T-helper 22 cell (primary cell): ENCODE measurements around the gene RRBP1.

Experiments
- DNase-seq: peaks from one replicate; pipeline ENCODE4 v3.0.0-alpha.2; 2020; ENCODE audit warnings: low read depth

The RRBP1 gene

DNA sequence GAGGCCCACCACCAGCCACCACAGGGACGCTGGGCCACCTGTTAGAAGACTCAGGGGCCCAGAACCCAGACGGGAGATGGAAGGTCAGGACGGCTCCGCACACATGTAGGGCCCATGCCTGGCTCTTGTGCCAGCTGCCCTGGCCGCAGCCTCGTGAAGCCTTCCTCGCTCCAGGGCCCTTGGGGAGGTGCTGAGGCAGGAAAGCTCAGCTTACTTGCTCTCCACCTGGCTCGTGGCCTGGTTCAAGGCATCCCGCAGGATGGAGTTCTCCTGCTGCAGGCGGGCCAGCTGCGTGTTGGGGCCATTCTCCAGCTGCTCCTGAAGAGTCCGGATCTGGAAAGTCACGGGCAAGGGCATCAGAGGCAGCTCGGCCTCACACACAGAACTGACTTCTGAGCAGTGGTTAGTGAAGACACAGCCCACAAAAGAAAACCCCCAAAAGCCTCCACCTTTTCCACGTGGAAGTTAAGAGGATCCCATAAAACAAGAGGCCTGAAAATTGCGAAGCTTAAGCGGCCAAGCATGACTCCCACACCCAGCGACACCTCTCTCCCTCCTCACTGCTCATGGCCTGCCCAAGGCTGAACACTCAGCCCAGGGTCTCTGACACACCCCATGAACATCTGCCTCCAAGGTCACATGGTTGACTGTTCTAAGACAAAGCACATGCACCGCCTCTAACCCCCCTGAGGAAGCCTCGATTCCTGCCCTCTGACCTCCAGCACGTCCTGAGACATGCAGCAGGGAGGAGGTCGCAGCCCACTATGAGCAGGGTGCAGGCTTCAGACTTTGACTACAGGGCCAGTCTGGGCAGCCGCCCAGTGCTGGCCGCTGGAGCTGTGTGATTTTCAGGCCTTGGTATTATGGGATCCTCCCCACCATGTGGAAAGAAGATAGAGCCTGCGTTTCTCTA is 46.5 kb downstream of the RRBP1 start:
- DNase-seq, result no peak

GRCh38 chr20:17634661-17635331 is 47.2 kb downstream of the RRBP1 start:
- DNase-seq, result no peak

- DNase-seq, result no peak
These were observed 48.1 kb downstream of the RRBP1 start for GRCh38 chr20:17633850-17634500.

- no peak for DNase-seq
These were observed 48.7 kb downstream of the RRBP1 start for GRCh38 chr20:17633221-17633849.

DNA sequence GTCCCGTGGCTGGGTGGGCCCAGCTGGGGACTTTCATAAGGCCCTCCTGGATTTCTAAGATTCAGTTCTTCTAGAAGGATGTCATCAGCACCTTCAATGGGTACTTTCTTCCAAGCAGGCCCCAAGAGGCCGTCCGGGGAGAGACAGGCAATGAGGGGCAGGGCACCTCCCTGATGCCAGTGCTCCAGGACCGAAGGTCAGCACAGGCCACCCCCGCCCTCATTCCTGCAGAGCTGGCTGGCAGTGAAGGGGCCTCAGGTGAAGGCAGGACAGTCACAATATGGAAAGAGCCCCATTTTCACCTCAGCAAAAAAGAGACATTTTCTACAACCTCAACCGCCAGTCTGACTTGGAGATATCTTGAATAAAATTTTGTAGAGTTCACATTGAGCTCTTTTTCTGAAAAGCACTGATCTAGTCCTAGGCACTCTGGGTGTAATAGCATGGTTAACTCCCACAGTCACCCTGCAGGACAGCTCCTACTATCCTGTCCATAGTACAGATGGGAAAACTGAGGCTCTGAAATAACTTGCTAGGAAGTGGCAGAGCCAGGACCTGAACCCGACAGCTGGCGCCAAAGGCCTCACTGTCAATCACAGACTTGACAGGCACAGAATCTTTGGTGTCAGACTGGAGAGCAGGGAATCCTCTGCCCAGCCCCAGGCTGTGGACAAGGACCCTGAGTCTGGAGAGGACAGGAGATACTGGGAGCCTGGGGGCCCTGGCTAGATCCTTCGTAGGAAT is 50.3 kb downstream of the RRBP1 start:
- no peak for DNase-seq

- DNase-seq, result no peak
These were observed 51.2 kb downstream of the RRBP1 start for GRCh38 chr20:17630806-17631195.

DNA sequence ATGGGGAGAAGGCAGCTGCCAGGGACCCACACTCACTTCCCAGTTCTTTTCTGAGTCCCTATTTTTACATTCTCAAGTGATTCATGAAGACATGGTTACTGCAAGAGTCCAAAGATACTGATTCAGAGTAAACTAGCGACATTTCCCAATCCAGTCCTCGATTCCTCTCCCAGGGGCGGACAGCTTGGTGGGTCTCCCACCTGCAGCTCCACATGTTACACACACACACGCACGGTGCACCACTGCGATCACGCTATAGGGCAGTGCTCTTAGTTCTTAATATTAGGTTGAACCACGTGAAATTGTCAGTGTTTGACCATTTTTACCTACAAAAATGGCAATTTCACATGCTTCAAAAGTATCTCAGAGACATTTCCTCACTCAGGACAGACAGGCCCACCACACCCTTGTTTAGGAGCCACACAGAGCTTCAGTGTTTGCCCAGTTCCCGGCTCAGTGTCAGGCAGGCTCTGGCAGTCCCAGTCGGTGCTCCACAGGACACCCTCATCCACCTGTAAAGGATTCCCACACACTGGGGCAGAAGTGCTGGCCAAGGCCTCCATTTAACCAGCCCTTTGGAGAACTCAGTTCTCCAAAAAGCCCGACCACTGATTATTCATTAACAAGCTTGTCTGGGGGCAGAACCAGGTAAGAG is 51.8 kb downstream of the RRBP1 start:
- no peak for DNase-seq

- no peak for DNase-seq
These were observed 52.4 kb downstream of the RRBP1 start for GRCh38 chr20:17629678-17630089.

DNA sequence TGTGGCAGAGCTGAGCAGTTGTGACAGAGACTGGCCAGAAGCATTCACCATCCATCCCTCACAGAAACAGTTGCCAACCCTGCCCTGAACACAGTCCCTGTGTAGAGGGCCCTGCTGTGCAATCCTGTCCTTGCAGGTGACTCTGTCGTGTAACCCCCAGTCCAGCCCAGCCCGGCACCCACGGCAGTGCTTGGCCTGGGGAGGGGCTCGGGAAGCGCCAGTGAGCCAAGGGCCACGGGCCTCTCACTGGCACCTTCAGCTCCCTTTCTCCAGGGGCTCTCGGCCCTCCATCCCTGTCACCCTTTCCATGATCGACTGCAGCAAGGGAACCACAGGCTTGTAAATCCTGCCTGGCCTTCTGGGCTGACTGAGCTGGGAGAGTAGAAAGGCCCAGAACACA is 53.0 kb downstream of the RRBP1 start:
- no peak for DNase-seq

DNA sequence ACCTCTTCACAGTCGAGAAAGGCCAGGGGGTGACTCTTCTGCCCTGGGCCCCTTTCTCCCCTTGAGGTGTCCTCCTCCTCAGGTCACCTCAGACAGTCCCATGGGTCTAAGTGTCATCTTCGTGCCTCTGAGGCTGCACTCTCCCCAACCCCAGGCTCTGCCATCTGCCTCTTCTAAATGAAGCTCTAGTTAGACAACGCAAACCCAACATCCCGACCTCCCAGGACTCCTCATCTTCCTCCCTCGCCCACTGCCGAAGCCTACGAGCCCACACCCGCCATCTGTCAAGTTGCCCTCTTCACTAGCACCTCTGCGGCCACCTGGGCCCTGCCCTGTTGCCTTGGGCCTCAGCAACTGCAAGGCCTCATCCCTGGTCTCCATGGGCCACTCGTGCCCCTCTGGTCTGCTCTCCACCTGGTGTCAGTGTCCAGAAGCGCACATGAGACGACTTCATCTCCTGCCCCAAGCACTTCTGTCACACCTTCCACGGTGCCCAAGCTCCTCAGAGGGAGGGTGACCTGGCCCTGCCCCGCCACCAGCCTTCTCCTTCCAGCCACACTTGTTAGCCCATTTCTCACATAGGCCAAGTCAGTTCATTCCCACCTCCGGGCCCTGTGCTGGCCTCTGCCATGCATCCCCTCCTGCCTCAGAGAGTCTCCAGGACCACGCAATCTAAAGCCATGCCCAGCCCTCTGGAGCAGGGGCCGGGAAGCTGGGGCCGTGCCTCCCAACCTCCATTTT is 53.8 kb downstream of the RRBP1 start:
- no peak for DNase-seq

DNA sequence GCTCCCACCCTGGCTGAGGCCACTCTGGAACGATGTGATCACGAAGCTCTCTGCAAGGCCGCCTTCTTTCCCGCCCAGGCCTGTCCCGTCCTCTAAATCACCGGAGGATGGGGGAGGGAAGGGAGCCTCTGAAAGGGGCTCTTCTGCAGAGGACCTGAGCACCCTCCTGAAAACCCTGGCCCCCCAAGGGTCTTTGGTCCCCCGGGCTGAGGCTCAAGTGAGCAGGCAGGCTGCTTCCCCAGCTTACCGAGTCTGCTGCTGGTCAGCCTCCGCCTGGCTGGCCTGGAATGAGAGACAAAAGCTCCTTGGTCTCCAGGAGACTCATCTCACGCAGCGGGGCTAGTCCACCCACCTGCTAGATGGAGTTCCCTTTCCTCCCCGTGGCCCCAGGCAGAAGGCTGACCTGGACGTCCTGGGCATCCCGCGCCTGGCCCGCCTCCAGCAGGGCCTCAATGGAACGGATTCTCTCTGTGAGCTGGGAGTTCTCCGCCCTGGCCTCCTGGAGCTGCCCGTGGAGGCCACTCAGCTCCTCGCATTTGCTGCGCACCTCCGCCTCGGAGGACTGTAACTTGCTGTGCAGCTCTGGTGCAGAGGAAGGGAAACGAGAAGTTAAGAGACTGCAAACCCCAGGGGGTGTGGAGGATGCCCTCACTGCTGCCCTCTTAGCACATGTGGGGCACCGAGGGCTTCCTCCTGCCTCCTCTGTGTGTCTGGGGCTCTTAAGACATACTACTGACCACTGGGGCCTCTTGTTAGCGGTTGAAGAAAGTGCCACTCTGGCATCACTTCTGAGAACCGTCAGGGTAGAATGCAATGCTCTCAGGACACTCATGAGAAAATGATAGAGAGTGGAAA is 54.7 kb downstream of the RRBP1 start:
- no peak for DNase-seq

- no peak for DNase-seq
These were observed 55.6 kb downstream of the RRBP1 start for GRCh38 chr20:17626217-17627007.

GRCh38 chr20:17625246-17626051 is 56.6 kb downstream of the RRBP1 start:
- DNase-seq, result no peak

DNA sequence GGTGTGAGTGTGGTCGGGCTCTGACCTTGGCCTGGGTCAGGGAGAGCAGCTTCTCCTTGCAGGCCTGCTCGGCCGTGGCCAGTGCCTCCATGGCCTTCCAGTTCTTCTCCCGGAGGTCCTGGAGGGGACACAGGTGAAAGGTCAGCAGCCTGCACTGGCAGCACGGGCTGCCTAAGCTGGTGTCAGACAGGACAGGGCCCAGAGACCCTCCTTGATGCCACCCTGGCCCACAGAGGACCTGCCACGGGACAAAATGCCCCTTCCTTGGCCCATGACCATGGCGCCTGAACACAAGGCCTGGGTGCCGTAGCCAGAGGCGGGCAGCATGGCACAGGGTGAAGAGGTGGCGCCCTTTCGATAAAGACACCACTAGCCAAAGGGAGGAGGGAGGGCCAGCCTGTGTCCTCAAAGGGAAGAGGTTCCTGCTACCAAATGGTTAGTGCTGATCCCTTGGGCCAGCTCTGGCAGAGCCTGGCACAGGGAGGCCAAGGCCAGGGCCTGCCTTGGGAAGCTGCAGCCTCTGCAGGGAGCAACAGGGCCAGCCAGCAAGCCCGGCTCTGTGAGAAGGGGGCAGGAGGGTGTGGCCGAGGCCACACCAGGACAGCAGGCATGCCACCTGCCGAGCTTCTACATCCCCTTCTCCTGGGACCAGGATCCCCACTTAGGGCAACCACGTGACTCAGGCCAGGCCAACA is 57.3 kb downstream of the RRBP1 start:
- DNase-seq, result no peak

- DNase-seq, result no peak
These were observed 58.0 kb downstream of the RRBP1 start for GRCh38 chr20:17624070-17624469.

GRCh38 chr20:17622851-17623508 is 59.1 kb downstream of the RRBP1 start:
- DNase-seq, result no peak
